WI38 (cell line): ENCODE measurements around the gene CARD10.

Experiments used
- H3K4me3 ChIP-seq: 2 replicates; pipeline ENCODE4 v1.5.1; 2011; ENCODE audit warnings: low read depth, mild to moderate bottlenecking, control low read depth, low read length
- CTCF ChIP-seq: IDR thresholded peaks from 2 replicates; pipeline ENCODE4 v1.5.1; 2012; ENCODE audit warnings: low read depth, mild to moderate bottlenecking, control low read depth, low read length

Gene CARD10

DNA sequence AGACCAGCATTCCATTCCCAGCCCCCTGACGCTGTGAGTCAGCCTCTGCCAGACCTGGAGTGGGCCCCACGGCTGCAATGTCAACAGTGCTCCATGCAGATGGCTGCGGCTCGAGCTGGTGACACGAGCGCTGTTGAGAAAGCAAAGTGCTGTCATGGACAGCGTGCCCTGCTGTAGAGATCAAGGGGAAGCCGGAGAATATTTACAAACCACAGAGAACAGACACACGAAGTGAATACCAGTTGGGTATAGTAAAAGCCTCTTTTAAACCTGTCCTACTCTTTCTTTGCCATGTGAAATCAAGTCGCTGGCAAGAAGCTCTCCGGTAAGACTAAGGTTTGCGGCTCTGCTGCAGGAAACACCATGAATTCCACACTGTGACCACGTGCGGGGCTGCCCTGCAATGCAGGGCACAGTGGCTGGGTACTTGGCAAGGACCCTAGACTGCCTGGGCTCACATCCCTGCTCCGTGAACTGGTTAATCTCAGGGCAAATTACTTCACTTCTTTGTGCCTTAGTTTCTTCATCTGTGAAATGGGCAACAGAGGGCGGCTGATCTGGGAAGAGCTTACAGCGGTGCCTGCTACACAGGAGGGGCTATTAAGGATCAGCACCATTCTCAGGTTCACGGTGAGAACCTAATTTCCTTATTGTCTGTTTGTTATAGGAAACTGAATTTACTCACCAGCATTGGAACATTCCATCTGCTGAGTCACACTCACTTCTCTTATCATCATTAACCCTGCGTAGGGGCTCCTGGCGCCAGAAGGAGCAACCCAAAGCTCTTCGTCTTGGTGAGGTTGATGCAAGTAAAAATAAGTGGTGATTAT lies 64.1 kb downstream of the CARD10 start:
- H3K4me3 ChIP-seq: peak overlapping the region; percentile 37
- no peak for TF ChIP-seq CTCF

DNA sequence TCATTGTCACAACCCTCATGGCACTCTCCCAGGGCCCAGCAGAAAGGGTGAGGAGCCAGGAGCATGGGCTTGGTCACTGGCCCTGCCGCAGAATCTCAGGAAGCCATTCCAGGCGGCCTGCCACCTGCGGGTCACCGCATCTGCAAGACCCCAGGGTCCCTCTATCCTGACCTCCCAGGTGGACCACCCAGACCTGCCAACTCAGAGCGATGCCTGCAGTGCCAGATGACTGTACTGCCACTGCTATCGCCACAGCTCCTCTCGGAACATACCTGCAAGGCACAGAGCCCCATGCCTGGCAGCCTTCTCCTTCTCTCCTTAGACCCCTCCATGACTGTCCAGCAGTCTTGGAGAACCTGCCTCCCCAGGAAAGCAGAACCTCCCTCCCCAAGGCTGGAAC lies 65.5 kb downstream of the CARD10 start:
- TF ChIP-seq CTCF: no peak
- no peak overlapping the region for H3K4me3 ChIP-seq

- no peak overlapping the region for H3K4me3 ChIP-seq
- no peak for TF ChIP-seq CTCF
These were observed 68.0 kb downstream of the CARD10 start for GRCh38 chr22:37451218-37451617.

GRCh38 chr22:37449331-37450001 lies 69.7 kb downstream of the CARD10 start:
- no peak for TF ChIP-seq CTCF
- H3K4me3 ChIP-seq: no peak overlapping the region

DNA sequence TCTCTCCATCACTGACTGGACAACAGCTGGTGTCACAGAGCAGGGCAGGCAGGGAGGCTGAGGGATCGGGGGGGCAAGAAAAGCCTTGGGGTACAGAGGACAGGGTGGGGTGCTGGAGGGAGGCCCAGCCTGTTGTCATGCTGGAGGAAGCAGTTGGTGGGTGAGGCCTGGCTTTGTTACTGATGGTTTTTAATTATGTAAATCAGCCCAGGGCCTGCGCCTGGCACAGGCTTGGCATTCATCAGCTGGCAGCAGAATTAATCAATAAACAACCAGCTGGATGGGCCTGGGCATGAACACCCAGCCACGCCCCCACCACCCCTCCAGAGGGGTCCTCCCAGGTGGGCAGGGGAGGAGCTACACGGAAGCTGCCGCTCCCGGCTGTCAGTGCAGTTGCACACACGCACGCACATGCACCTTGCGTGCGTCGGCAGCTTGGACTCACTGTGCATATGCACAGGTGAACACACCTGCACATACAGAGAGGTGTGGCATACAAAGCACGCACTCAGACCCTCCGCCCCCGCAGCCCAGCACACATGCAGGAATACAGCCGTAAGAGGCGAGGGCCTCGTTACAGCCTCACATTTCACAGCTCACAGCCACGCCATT lies 70.6 kb downstream of the CARD10 start:
- H3K4me3 ChIP-seq: no peak overlapping the region
- no peak for TF ChIP-seq CTCF

- H3K4me3 ChIP-seq: no peak overlapping the region
- no peak for TF ChIP-seq CTCF
These were observed 73.7 kb downstream of the CARD10 start for GRCh38 chr22:37445501-37445900.

DNA sequence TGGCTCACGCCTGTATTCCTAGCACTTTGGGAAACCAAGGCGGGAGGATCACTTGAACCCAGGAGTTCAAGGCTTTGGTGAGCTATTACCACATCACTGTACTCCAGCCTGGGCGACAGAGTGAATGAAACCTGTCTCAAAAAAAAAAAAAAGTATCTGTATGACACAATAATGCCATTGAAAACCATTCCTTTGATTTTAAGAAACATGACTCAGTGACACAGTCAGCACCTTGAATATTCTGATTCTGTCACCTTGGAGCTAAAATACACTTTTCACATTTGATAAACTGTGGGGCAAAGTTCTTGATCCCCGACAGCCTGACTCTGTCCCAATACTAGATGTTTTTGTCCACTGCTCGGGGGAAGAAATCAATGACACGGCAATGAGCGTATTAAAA lies 75.2 kb downstream of the CARD10 start:
- TF ChIP-seq CTCF: no peak
- no peak overlapping the region for H3K4me3 ChIP-seq
